Hematopoietic multipotent progenitor cell treated with erythropoietin and hydrocortisone succinate and interleukin-3 and kit ligand, for 17 days (in vitro differentiated cells): Measurements from ENCODE around the gene STX8.
"Not testable (repeated sequence)": the region's sequence is repeated elsewhere in the genome, so short reads cannot be mapped to it uniquely, and the experiment has no call there.

Experiments used
- DNase-seq: peaks from one replicate; pipeline ENCODE4 v3.0.0-alpha.2; 2015; ENCODE audit warnings: low spot score

The STX8 gene

GRCh38 chr17:9386401-9386800, 189.2 kb downstream of the STX8 start:
- DNase-seq: no peak

GRCh38 chr17:9383826-9384225, 191.8 kb downstream of the STX8 start:
- no peak for DNase-seq

- no peak for DNase-seq
These were observed 193.0 kb downstream of the STX8 start for GRCh38 chr17:9382626-9383025.

GRCh38 chr17:9381068-9381467, 194.6 kb downstream of the STX8 start:
- DNase-seq: no peak

GRCh38 chr17:9380361-9380760, 195.3 kb downstream of the STX8 start:
- DNase-seq: no peak

- DNase-seq: not testable (repeated sequence)
These were observed 199.4 kb downstream of the STX8 start for GRCh38 chr17:9376177-9376576.

GRCh38 chr17:9371019-9371418, 204.6 kb downstream of the STX8 start:
- no peak for DNase-seq

GRCh38 chr17:9370467-9370866, 205.2 kb downstream of the STX8 start:
- no peak for DNase-seq

GRCh38 chr17:9368631-9369030, 207.0 kb downstream of the STX8 start:
- DNase-seq: no peak

GRCh38 chr17:9367156-9367555, 208.5 kb downstream of the STX8 start:
- DNase-seq: no peak

GRCh38 chr17:9364837-9365430, 210.7 kb downstream of the STX8 start:
- no peak for DNase-seq

GRCh38 chr17:9363440-9364350, 211.9 kb downstream of the STX8 start:
- DNase-seq: no peak

- DNase-seq: no peak
These were observed 214.2 kb downstream of the STX8 start for GRCh38 chr17:9361188-9361955.

GRCh38 chr17:9360677-9361081, 214.9 kb downstream of the STX8 start:
- no peak for DNase-seq

- no peak for DNase-seq
These were observed 219.1 kb downstream of the STX8 start for GRCh38 chr17:9356488-9356911.

- DNase-seq: no peak
These were observed 219.8 kb downstream of the STX8 start for GRCh38 chr17:9355846-9356245.

GRCh38 chr17:9355231-9355630, 220.4 kb downstream of the STX8 start:
- not testable (repeated sequence) for DNase-seq

- no peak for DNase-seq
These were observed 225.5 kb downstream of the STX8 start for GRCh38 chr17:9350080-9350479.

GRCh38 chr17:9346296-9346926, 229.2 kb downstream of the STX8 start:
- no peak for DNase-seq

- DNase-seq: no peak
These were observed 232.1 kb downstream of the STX8 start for GRCh38 chr17:9343516-9343915.

- DNase-seq: no peak
These were observed 233.4 kb downstream of the STX8 start for GRCh38 chr17:9342225-9342624.

GRCh38 chr17:9339958-9340357, 235.7 kb downstream of the STX8 start:
- no peak for DNase-seq
